Neuron (in vitro differentiated cells): ENCODE data around the gene RESP18.

ENCODE experiments used
- H2AFZ ChIP-seq: one replicate; pipeline ENCODE4 v1.6.1; 2013; ENCODE audit warnings: low read depth, mild to moderate bottlenecking, inconsistent platforms, low read length, moderate library complexity
- H3K27me3 ChIP-seq: one replicate; pipeline ENCODE4 v1.6.1; 2013; ENCODE audit warnings: low read length; ENCODE audit not compliant: insufficient read depth
- H3K36me3 ChIP-seq: one replicate; pipeline ENCODE4 v1.6.1; 2013; ENCODE audit warnings: low read length; ENCODE audit not compliant: insufficient read depth
- H3K4me1 ChIP-seq: one replicate; pipeline ENCODE4 v1.6.1; 2013; ENCODE audit warnings: low read length; ENCODE audit not compliant: insufficient read depth
- H3K4me3 ChIP-seq: 2 replicates; pipeline ENCODE4 v1.5.1; 2013; ENCODE audit warnings: mild to moderate bottlenecking, low read length, moderate library complexity
- H3K9me3 ChIP-seq: one replicate; pipeline ENCODE4 v1.6.1; 2013; ENCODE audit warnings: low read length

The RESP18 gene

DNA sequence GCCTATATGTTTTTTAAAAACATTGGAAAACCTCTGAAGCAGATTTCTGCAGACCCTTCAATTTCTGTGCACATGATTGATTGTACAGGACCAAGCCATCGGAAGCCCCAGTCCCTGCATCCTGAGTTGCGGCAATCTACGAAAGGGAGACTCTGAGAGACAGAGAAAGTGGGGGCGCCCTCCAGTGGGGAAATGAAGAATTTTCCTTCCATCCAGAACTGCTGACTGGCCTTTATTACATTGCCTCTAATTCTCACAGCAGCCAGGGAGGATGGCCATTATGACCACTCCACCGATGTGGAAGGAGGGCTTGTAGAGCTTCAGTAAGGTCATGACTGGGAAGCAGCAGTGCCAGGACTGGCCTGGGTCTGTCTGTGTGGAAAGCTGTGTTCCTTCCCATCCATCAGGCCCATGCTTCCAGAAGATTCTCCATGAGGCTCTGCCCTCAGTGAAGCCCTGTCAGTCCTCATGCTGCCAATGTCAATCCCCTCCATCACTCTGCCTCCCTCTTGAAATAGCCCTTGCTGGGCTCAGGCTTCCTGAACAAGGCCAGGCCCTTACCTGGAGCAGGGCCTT lies 20.0 kb upstream of the RESP18 start:
- Histone ChIP-seq H2AFZ (no peak overlapping the region), H3K36me3 (no peaks in the 10 kb centered on the region), H3K4me3 (no peak overlapping the region), H3K27me3 (peaks cover 13% of the 10 kb centered on the region), H3K4me1 (peaks cover 22% of the 10 kb centered on the region), H3K9me3 (no peaks in the 10 kb centered on the region)

DNA sequence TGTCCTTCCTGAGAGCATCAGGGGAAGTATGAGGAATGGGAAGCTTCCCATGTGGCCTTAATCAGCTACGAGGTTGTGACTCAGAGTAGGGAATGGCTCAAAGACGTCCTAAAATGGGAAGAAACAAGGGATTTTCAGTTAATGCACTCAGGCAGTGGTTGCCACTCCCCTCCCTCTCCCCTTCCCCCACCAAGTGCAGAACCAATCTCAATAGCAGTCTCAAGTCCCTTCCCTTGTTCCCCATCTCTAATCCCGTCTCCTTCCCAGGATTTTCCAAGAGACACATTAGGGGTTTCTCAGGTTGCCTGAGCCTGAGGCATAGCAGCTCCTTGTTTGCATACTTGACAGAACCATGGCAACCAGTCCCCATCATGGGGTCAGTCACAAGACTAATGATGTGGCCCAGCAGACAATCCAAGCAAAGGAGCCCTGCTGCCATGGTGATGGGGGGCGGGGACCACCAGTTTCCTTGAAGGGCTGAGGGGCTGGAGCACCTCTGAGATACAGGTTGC lies 18.2 kb upstream of the RESP18 start:
- H3K36me3 ChIP-seq = no peaks in the 10 kb centered on the region
- H3K27me3 ChIP-seq = peaks cover 8% of the 10 kb centered on the region
- H3K4me3 ChIP-seq = no peak overlapping the region
- H2AFZ ChIP-seq = no peak overlapping the region
- H3K4me1 ChIP-seq = peaks cover 22% of the 10 kb centered on the region
- H3K9me3 ChIP-seq = no peaks in the 10 kb centered on the region

DNA sequence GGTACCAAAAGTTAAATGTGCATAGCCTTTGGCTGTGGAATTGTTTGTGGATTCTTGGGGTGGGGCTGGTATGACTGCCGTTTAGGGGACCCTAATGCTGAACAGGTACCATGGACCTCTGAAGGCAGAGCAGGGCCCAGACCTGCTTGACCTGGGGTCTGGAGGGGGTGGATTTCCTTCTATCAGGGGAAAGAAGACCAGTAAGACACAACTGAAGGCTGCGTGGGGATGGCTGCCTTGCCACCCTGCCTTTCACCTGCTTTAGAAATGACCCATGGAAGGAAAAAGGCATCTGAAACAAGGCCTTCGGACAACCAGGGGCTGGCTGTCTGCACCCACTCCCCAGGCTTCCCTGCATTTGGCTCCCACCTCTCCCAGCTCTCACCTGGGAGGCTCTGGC lies 17.7 kb upstream of the RESP18 start:
- Histone ChIP-seq H3K27me3 (peaks cover 11% of the 10 kb centered on the region), H3K4me1 (peaks cover 22% of the 10 kb centered on the region), H3K4me3 (no peak overlapping the region), H3K36me3 (no peaks in the 10 kb centered on the region), H2AFZ (no peak overlapping the region), H3K9me3 (no peaks in the 10 kb centered on the region)

DNA sequence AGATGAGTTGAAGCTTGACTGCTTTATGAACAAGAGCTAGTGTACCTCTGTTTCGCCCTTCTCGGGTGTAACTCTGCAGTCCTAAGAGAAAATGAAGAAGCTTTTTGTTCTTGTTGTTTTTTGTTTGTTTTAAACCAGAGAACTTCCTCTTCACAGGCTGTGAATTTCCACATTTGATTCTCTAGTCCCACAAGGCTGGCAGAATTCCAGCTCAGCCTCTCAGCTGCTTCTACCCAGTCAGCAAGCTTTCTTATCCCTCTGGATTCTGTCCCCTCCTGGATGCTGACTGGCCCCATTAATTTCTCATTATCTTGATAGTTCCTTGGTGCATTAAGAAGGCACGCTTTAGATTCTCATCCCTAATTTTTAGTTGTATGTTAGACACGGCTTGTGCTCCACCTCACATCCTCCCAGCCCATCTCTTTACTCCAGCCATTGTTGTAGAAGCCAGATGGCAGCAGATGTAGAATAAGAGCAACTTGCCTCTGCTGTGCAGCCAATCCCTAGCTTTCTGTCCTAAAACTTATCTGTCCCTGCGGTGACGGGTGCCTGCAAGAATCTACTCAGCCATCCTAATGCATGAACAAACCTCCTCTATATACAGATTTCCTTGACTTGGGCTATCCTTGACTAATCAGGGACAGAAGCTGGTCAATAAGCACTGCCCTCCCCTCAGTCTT lies 12.3 kb upstream of the RESP18 start:
- H3K9me3 ChIP-seq = no peaks in the 10 kb centered on the region
- no peak overlapping the region for H2AFZ ChIP-seq
- H3K27me3 ChIP-seq = peaks cover 6% of the 10 kb centered on the region
- H3K4me3 ChIP-seq = no peak overlapping the region
- H3K4me1 ChIP-seq = peaks cover 1% of the 10 kb centered on the region
- no peaks in the 10 kb centered on the region for H3K36me3 ChIP-seq

DNA sequence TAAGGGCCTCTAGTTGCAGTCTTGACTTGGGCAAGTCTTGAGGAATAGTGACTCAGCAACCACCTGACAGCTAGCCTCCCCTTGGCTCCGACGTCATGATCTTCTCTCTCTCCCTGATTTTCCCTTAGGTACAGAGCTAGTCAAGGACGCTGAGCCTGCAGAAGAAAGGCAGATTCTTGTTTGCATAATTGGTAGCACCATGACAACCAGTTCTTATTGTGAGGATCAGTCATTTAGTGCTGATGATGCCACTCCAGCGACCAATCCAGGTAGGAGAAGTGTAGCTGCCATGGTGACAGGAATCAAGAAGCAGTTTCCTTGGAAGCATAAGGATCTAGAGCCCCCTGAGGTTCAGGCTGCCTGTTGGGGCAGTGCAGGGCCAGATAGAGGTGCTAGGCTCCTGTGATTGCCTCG lies 2.8 kb upstream of the RESP18 start:
- peaks cover 40% of the 10 kb centered on the region for H3K27me3 ChIP-seq
- H3K36me3 ChIP-seq = no peaks in the 10 kb centered on the region
- H3K4me1 ChIP-seq = peaks cover 16% of the 10 kb centered on the region
- H2AFZ ChIP-seq = no peak overlapping the region
- no peaks in the 10 kb centered on the region for H3K9me3 ChIP-seq
- no peak overlapping the region for H3K4me3 ChIP-seq

DNA sequence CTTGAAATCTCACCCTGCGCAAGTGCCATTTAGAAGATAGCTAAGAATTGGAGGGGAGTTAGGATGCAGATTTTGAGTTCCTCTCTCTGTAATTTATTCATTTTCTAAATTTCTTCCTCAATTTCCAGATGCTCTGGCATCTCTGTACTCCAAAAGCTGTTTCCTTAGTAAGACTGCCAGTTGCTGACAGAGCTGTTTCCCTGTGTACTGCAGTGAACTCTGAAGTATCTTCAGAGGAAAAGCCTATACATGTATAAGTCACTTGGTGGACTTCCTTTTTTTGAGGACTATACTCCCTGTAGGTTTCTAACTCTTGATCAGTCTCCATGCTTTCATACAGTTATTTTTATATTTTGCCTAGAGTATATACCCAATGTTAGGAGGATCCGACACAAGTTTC lies 1.5 kb upstream of the RESP18 start:
- Histone ChIP-seq H3K27me3 (peaks cover 49% of the 10 kb centered on the region), H3K4me1 (peaks cover 16% of the 10 kb centered on the region), H3K9me3 (no peaks in the 10 kb centered on the region), H3K36me3 (no peaks in the 10 kb centered on the region), H3K4me3 (no peak overlapping the region), H2AFZ (no peak overlapping the region)

DNA sequence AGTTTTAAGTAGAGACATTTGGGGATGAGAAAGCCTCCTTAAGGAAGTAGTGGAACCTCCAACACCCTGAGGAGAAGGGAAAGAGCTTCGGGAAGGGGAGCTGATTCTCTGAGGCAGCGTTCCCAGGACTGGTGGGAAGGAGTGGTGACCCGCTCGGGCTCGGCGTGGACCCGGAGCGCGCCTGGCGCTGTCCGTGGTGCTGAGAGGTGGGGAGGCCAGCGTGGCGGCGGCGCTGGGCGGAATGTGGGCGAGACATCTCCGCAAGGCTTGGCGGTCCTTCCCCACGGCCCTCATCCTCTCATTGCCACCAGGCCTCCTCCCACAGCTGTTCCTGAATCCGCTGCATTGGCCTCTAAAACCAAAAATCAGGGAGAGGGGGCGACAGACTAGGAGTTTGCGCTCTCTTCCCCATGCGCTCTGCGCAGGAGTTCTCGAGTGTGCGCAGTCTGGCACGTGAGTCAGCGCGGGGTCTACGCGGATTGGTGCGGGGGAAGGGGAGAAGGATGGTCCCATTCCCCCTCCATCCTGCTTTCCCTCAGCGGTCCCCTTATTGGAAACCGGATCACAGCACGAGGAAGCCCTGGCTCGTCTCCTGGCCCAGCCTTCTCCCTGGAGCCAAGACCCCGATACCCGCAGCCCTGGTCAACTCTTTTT lies 857 bp downstream of the RESP18 start:
- peaks cover 16% of the 10 kb centered on the region for H3K4me1 ChIP-seq
- H3K27me3 ChIP-seq = peaks cover 61% of the 10 kb centered on the region
- no peaks in the 10 kb centered on the region for H3K36me3 ChIP-seq
- no peaks in the 10 kb centered on the region for H3K9me3 ChIP-seq
- H3K4me3 ChIP-seq = no peak overlapping the region
- no peak overlapping the region for H2AFZ ChIP-seq

DNA sequence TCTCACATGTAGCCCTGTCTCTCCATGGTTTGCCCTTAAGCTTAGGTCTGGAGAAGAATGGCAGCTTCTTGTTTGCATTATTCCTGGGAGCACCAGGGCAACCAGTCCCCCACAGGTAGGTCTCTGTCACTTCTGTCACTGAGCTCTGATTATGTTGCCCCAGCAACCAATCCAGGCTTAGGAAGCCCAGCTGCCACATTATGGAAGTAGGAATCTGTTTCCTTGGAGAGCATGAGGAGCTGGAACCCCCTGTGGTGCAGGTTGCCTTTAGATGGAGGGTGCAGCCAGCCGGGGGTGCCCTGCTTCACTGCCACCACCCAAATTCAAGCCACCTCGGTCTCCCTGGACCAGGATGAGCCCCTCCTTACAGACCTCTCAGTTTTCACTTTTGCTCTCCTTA lies 4.8 kb downstream of the RESP18 start:
- Histone ChIP-seq H3K4me3 (no peak overlapping the region), H3K4me1 (peaks cover 4% of the 10 kb centered on the region), H2AFZ (no peak overlapping the region), H3K36me3 (no peaks in the 10 kb centered on the region), H3K27me3 (peaks cover 58% of the 10 kb centered on the region), H3K9me3 (no peaks in the 10 kb centered on the region)

DNA sequence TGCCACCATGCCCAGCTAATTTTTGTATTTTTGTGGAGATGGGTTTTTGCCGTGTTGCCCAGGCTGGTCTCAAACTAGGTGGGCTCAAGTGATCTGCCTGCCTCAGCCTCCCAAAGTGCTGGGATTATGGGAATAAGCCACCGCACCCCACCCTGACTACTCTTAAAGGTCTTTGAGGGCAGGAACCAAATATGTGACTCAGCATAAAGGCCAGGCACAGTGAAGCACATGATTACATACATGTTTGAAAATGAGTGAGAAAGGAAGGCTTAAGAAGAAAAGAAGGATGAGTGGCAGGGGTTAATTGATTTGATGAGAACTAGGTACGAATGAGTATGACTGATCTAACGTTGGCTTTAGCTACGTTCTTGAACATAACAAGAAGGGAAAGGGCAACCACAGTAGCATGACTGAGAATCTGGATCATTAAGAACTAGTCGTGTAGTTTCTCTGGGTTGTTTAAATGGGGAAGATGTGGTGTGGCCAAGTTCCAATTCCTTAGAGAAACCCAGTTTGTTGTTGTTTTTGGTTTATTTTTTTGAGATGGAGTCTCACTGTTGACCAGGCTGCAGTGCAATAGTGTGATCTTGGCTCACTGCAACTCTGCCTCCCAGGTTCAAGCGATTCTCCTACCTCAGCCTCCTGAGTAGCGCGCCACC lies 6.8 kb downstream of the RESP18 start:
- H3K27me3 ChIP-seq = peaks cover 42% of the 10 kb centered on the region
- no peak overlapping the region for H2AFZ ChIP-seq
- H3K36me3 ChIP-seq = no peaks in the 10 kb centered on the region
- no peaks in the 10 kb centered on the region for H3K9me3 ChIP-seq
- H3K4me1 ChIP-seq = no peaks in the 10 kb centered on the region
- no peak overlapping the region for H3K4me3 ChIP-seq

DNA sequence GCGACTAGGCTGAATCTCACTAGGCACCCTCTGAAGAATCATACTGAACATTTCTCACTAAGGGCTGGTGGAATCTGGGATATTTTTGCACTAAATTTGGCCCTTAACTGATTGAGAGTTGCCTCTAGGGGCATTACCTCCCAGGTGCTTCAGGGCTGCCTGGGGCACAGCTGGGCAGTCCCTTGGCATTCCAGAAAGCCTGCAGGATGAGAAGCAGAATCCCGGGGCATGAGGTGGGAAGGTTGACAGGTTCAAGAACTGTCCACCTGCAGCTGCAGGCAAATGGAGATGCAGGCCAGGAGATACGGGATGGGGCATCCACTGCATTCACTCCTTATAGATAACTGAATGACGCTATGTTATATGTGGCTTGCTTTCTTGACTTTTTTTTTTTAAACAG lies 7.4 kb downstream of the RESP18 start:
- no peaks in the 10 kb centered on the region for H3K9me3 ChIP-seq
- H3K27me3 ChIP-seq = peaks cover 36% of the 10 kb centered on the region
- no peaks in the 10 kb centered on the region for H3K36me3 ChIP-seq
- no peaks in the 10 kb centered on the region for H3K4me1 ChIP-seq
- H2AFZ ChIP-seq = no peak overlapping the region
- H3K4me3 ChIP-seq = no peak overlapping the region

DNA sequence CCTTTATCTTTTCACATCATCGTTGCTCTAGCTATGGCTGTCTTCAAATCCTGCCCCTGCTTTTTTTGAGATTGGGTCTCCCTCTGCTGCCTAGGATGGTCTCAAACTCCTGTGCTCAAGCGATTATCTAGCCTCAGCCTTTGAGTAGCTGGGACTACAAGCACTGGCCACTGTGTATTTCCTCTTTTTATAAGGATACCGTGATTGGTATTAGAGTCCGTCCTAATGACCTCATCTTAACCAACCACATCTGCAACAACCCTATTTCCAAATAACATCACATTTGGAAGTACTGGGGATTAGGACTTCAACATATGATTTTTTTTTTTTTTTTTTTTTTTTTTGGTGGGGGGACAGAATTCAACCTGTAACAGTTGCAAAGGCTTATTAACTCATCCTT lies 9.1 kb downstream of the RESP18 start:
- H3K27me3 ChIP-seq = peaks cover 23% of the 10 kb centered on the region
- H3K4me1 ChIP-seq = no peaks in the 10 kb centered on the region
- H3K4me3 ChIP-seq = no peak overlapping the region
- H2AFZ ChIP-seq = no peak overlapping the region
- no peaks in the 10 kb centered on the region for H3K36me3 ChIP-seq
- H3K9me3 ChIP-seq = no peaks in the 10 kb centered on the region

DNA sequence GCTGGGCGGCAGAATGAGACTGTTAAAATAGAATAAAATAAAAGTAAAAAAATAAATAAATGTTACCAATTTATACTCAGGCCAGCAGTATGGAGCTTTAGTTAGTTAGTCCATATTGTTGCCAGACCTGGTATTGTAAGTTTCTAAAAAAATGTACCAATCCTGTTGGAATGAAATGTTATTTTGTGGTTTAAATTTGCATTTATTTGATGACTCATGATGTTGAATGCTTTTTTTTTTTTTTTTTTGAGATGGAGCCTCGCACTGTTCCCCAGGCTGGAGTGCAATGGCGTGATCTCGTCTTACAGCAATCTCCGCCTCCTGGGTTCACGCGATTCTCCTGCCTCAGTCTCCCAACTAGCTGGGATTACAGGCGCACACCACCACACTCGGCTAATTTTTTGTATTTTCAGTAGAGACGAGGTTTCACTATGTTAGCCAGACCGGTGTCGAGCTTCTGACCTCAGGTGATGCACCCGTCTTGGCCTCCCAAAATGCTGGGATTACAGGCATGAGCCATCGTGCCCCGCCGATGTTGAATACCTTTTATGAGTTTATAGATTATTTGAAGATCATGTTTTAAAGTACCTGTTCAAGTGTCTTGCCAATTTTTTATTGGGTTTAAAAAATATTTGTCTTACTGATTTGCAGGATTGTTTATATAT lies 17.6 kb downstream of the RESP18 start:
- H3K9me3 ChIP-seq = no peaks in the 10 kb centered on the region
- H3K4me1 ChIP-seq = no peaks in the 10 kb centered on the region
- peaks cover 11% of the 10 kb centered on the region for H3K27me3 ChIP-seq
- H3K36me3 ChIP-seq = no peaks in the 10 kb centered on the region
- no peak overlapping the region for H2AFZ ChIP-seq
- H3K4me3 ChIP-seq = no peak overlapping the region
